ENCODE data around the gene SLC9A8. TPM values are rescaled to one million over a fixed set of nuclear protein-coding genes. Genes with fewer than 3 reads are reported as not detected.
"Not testable (repeated sequence)": the region's sequence is repeated elsewhere in the genome, so short reads cannot be mapped to it uniquely, and the experiment has no call there.

Gene SLC9A8
- 1 to 10 TPM; 2.5 to 9.1 (median 3.2) TPM for polyA plus RNA-seq

GRCh38 chr20:49812507-49813304 is at the start of gene SLC9A8:
TSS of gene SLC9A8 (plus strand) at chr20:49812828. CDS start at chr20:49812923, 95 bp downstream.
- Mint-ChIP-seq H3K27me3 (ENCODE audit: low read depth in 3 of 3) (peaks cover 0 to 12% (median 6%) of the 10 kb centered on the region in 3 donors), H3K4me1 (peaks cover 27 to 43% of the 10 kb centered on the region in 2 donors), H3K4me3 (peak within 1 kb of the TSS; percentile 96), H3K27ac (peak within 1 kb of the TSS; percentile 98 to 99 (median 98)), H3K36me3 (peaks cover 0 to 17% (median 0%) of the 10 kb centered on the region in 3 donors), H3K9me3 (no peaks in the 10 kb centered on the region)
- peak; percentile 83 to 85 (median 85) for DNase-seq

- DNase-seq: no peak
- H3K4me1 Mint-ChIP-seq: peaks cover 3 to 5% of the 10 kb centered on the region in 2 donors
- no peaks in the 10 kb centered on the region for H3K36me3 Mint-ChIP-seq
- H3K27ac Mint-ChIP-seq: no peak overlapping the region
- no peaks in the 10 kb centered on the region for H3K9me3 Mint-ChIP-seq
- peaks cover 0 to 4% (median 2%) of the 10 kb centered on the region in 3 donors for H3K27me3 Mint-ChIP-seq (ENCODE audit: low read depth in 3 of 3)
- H3K4me3 Mint-ChIP-seq: no peak overlapping the region
Observed at GRCh38 chr20:49762940-49763766, 49.5 kb upstream of the SLC9A8 start.

- no peaks in the 10 kb centered on the region for H3K36me3 Mint-ChIP-seq
- no peak for DNase-seq
- H3K27me3 Mint-ChIP-seq (ENCODE audit: low read depth in 3 of 3): peaks cover 0 to 6% (median 2%) of the 10 kb centered on the region in 3 donors
- H3K27ac Mint-ChIP-seq: peak overlapping the region in 1 of 6 donors; percentile 58
- H3K9me3 Mint-ChIP-seq: no peaks in the 10 kb centered on the region
- H3K4me3 Mint-ChIP-seq: no peak overlapping the region
- peaks cover 13 to 14% of the 10 kb centered on the region in 2 donors for H3K4me1 Mint-ChIP-seq
Observed at GRCh38 chr20:49765413-49765736, 47.3 kb upstream of the SLC9A8 start.

GRCh38 chr20:49765846-49766541 is 46.6 kb upstream of the SLC9A8 start:
- H3K27me3 Mint-ChIP-seq (ENCODE audit: low read depth in 3 of 3): peaks cover 0 to 6% (median 2%) of the 10 kb centered on the region in 3 donors

GRCh38 chr20:49766979-49767521 is 45.6 kb upstream of the SLC9A8 start:
- DNase-seq: no peak
- Mint-ChIP-seq H3K4me3 (no peak overlapping the region), H3K9me3 (no peaks in the 10 kb centered on the region), H3K27ac (no peak overlapping the region), H3K4me1 (peaks cover 13 to 14% of the 10 kb centered on the region in 2 donors), H3K36me3 (no peaks in the 10 kb centered on the region), H3K27me3 (ENCODE audit: low read depth in 3 of 3) (peaks cover 0 to 6% (median 0%) of the 10 kb centered on the region in 3 donors)

More at GRCh38 chr20:49765846-49766541, 46.6 kb upstream of the SLC9A8 start:
- peaks cover 13 to 14% of the 10 kb centered on the region in 2 donors for H3K4me1 Mint-ChIP-seq
- no peak for DNase-seq
- H3K9me3 Mint-ChIP-seq: no peaks in the 10 kb centered on the region
- H3K27ac Mint-ChIP-seq: no peak overlapping the region
- H3K36me3 Mint-ChIP-seq: no peaks in the 10 kb centered on the region
- no peak overlapping the region for H3K4me3 Mint-ChIP-seq

GRCh38 chr20:49768204-49769047 is 44.2 kb upstream of the SLC9A8 start:
- Mint-ChIP-seq H3K27ac (peak overlapping the region in 4 of 6 donors; percentile 13 to 48 (median 36)), H3K9me3 (no peaks in the 10 kb centered on the region), H3K36me3 (no peaks in the 10 kb centered on the region), H3K4me1 (peaks cover 13 to 14% of the 10 kb centered on the region in 2 donors), H3K27me3 (ENCODE audit: low read depth in 3 of 3) (peaks cover 0 to 6% (median 0%) of the 10 kb centered on the region in 3 donors), H3K4me3 (peak overlapping the region in 1 of 5 donors; percentile 28)
- DNase-seq: peak; percentile 20 to 28 (median 25)

- Mint-ChIP-seq H3K27ac (peak overlapping the region in 4 of 6 donors; percentile 13 to 48 (median 21)), H3K4me1 (peaks cover 13 to 14% of the 10 kb centered on the region in 2 donors), H3K36me3 (no peaks in the 10 kb centered on the region), H3K27me3 (ENCODE audit: low read depth in 3 of 3) (peaks cover 0 to 6% (median 0%) of the 10 kb centered on the region in 3 donors), H3K4me3 (peak overlapping the region in 1 of 5 donors; percentile 28), H3K9me3 (no peaks in the 10 kb centered on the region)
- DNase-seq: no peak
Observed at GRCh38 chr20:49769048-49769581, 43.5 kb upstream of the SLC9A8 start.

- H3K27me3 Mint-ChIP-seq (ENCODE audit: low read depth in 3 of 3): peaks cover 0 to 6% (median 0%) of the 10 kb centered on the region in 3 donors
- no peak overlapping the region for H3K4me3 Mint-ChIP-seq
- no peak overlapping the region for H3K27ac Mint-ChIP-seq
Observed at GRCh38 chr20:49770634-49771033, 42.0 kb upstream of the SLC9A8 start.

GRCh38 chr20:49774213-49774612 is 38.4 kb upstream of the SLC9A8 start:
- H3K27me3 Mint-ChIP-seq (ENCODE audit: low read depth in 3 of 3); H3K27ac Mint-ChIP-seq; DNase-seq; H3K4me3 Mint-ChIP-seq; H3K9me3 Mint-ChIP-seq; H3K36me3 Mint-ChIP-seq: not testable (repeated sequence)
- peaks cover 15 to 19% of the 10 kb centered on the region in 2 donors for H3K4me1 Mint-ChIP-seq

More at GRCh38 chr20:49770634-49771033, 42.0 kb upstream of the SLC9A8 start:
- Mint-ChIP-seq H3K4me1 (peaks cover 13 to 15% of the 10 kb centered on the region in 2 donors), H3K36me3 (no peaks in the 10 kb centered on the region), H3K9me3 (no peaks in the 10 kb centered on the region)
- no peak for DNase-seq

- peaks cover 15 to 18% of the 10 kb centered on the region in 2 donors for H3K4me1 Mint-ChIP-seq
- H3K4me3 Mint-ChIP-seq: no peak overlapping the region
- DNase-seq: no peak
- peak overlapping the region in 3 of 6 donors; percentile 19 to 82 (median 34) for H3K27ac Mint-ChIP-seq
- peaks cover 0 to 7% (median 2%) of the 10 kb centered on the region in 3 donors for H3K27me3 Mint-ChIP-seq (ENCODE audit: low read depth in 3 of 3)
- no peaks in the 10 kb centered on the region for H3K36me3 Mint-ChIP-seq
- H3K9me3 Mint-ChIP-seq: no peaks in the 10 kb centered on the region
Observed at GRCh38 chr20:49775229-49775693, 37.4 kb upstream of the SLC9A8 start.

GRCh38 chr20:49779972-49780371 is 32.7 kb upstream of the SLC9A8 start:
- Mint-ChIP-seq H3K27ac (no peak overlapping the region), H3K4me1 (peaks cover 15 to 18% of the 10 kb centered on the region in 2 donors), H3K4me3 (no peak overlapping the region), H3K9me3 (no peaks in the 10 kb centered on the region), H3K36me3 (no peaks in the 10 kb centered on the region), H3K27me3 (ENCODE audit: low read depth in 3 of 3) (peaks cover 0 to 9% (median 2%) of the 10 kb centered on the region in 3 donors)
- DNase-seq: no peak

GRCh38 chr20:49781676-49782075 is 31.0 kb upstream of the SLC9A8 start:
- Mint-ChIP-seq H3K36me3 (no peaks in the 10 kb centered on the region), H3K27me3 (ENCODE audit: low read depth in 3 of 3) (peaks cover 0 to 2% (median 2%) of the 10 kb centered on the region in 3 donors), H3K4me3 (no peak overlapping the region), H3K9me3 (no peaks in the 10 kb centered on the region), H3K4me1 (peaks cover 12 to 15% of the 10 kb centered on the region in 2 donors), H3K27ac (no peak overlapping the region)
- DNase-seq: no peak

All from immature natural killer cell (primary cell).